Measurements from ENCODE around the gene NR1I3. TPM values are rescaled to one million over a fixed set of nuclear protein-coding genes. Genes with fewer than 3 reads are reported as not detected.
A peak's percentile ranks its signal among the peaks of the same experiment; 100 is the strongest.

The NR1I3 gene
- total RNA-seq, 1 donor from 2014 or later: not detected

- no peak overlapping the region for H3K4me3 Mint-ChIP-seq (ENCODE audit: unreplicated experiment)
- no peak overlapping the region for H3K4me2 ChIP-seq (ENCODE audit: low read length)
- no peaks in the 10 kb centered on the region for H3K9me3 Mint-ChIP-seq (ENCODE audit: unreplicated experiment)
- peaks cover 18% of the 10 kb centered on the region for H3K36me3 Mint-ChIP-seq (ENCODE audit: low read depth, unreplicated experiment)
- peak overlapping the region; percentile 13 for H3K27ac Mint-ChIP-seq (ENCODE audit: unreplicated experiment)
- peaks cover 16% of the 10 kb centered on the region for H3K4me1 Mint-ChIP-seq (ENCODE audit: low read depth, unreplicated experiment)
- H3K9me3 ChIP-seq (ENCODE audit: insufficient read depth, low read depth, low read length): no peaks in the 10 kb centered on the region
- H4K20me1 ChIP-seq (ENCODE audit: insufficient read depth, low read length): no peaks in the 10 kb centered on the region
- H3K36me3 ChIP-seq (ENCODE audit: insufficient read depth, low read length): peaks cover under 1% of the 10 kb centered on the region
- H3K79me2 ChIP-seq (ENCODE audit: insufficient read depth, low read length): peaks cover 16% of the 10 kb centered on the region
- H3K27me3 Mint-ChIP-seq (ENCODE audit: low read depth, unreplicated experiment): no peaks in the 10 kb centered on the region
- DNase-seq (ENCODE audit: low read depth): no peak
- no peak for FAIRE-seq
- H3K27ac ChIP-seq (ENCODE audit: low read depth, low read length): no peak overlapping the region
- TF ChIP-seq EZH2 (IDR thresholded peaks at IDR 0.05; ENCODE audit: insufficient read depth, low read length): no peak
- TF ChIP-seq CTCF (IDR thresholded peaks at IDR 0.05; ENCODE audit: insufficient read depth, low read depth, low read length): no peak
- H3K4me1 ChIP-seq (ENCODE audit: insufficient read depth, low read length): peaks cover 17% of the 10 kb centered on the region
- H3K9ac ChIP-seq (ENCODE audit: low read length): no peak overlapping the region
- no peak overlapping the region for H2AFZ ChIP-seq (ENCODE audit: low read depth, low read length)
- no peak overlapping the region for H3K4me3 ChIP-seq (ENCODE audit: insufficient read depth, low read depth, low read length)
- no peaks in the 10 kb centered on the region for H3K27me3 ChIP-seq (ENCODE audit: insufficient read depth, low read length)
These were observed 58.3 kb downstream of the NR1I3 start for GRCh38 chr1:161179698-161180097.

Small RNA genes within 50 kb of the gene (microRNA-seq; reads per million reads assigned to microRNA genes)
- gene MIR5187: 1.6 reads per million

Other genes with a start within 250 kb of the NR1I3 start
- gene F11R, start 217.1 kb downstream of the NR1I3 start, total RNA-seq: 53.7 and 68.6 TPM in 2 replicates
- 9.5 TPM in 2 replicates for gene TSTD1, start 199.2 kb downstream of the NR1I3 start, total RNA-seq
- 61.3 and 70.1 TPM in 2 replicates for gene USF1, start 192.2 kb downstream of the NR1I3 start, total RNA-seq
- gene ARHGAP30, start 168.3 kb downstream of the NR1I3 start, total RNA-seq: 0.19 and 0.25 TPM in 2 replicates
- gene NECTIN4, start 148.6 kb downstream of the NR1I3 start, total RNA-seq: 1.6 and 1.9 TPM in 2 replicates
- gene KLHDC9, start 139.8 kb downstream of the NR1I3 start, total RNA-seq: 1.5 and 1.8 TPM in 2 replicates
- 103 and 111 TPM in 2 replicates for gene PFDN2, start 120.2 kb downstream of the NR1I3 start, total RNA-seq
- gene NIT1, start 120.1 kb downstream of the NR1I3 start, total RNA-seq: 25.6 and 25.9 TPM in 2 replicates
- 40.9 and 41.8 TPM in 2 replicates for gene DEDD, start 105.5 kb downstream of the NR1I3 start, total RNA-seq
- 87.5 and 91.0 TPM in 2 replicates for gene UFC1, start 84.2 kb downstream of the NR1I3 start, total RNA-seq
- gene USP21, start 78.7 kb downstream of the NR1I3 start, total RNA-seq: 14.4 and 19.2 TPM in 2 replicates
- 17.0 and 20.0 TPM in 2 replicates for gene PPOX, start 71.8 kb downstream of the NR1I3 start, total RNA-seq
- 39.6 and 40.4 TPM in 2 replicates for gene B4GALT3, start 60.7 kb downstream of the NR1I3 start, total RNA-seq
- gene ADAMTS4, start 39.1 kb downstream of the NR1I3 start, total RNA-seq: 2.7 and 5.1 TPM in 2 replicates
- 59.9 and 69.0 TPM in 2 replicates for gene NDUFS2, start 35.8 kb downstream of the NR1I3 start, total RNA-seq
- gene FCER1G, start 22.9 kb downstream of the NR1I3 start, total RNA-seq: 0.68 and 0.91 TPM in 2 replicates
- gene APOA2, start 14.6 kb downstream of the NR1I3 start, total RNA-seq: not detected in 2 replicates
- gene TOMM40L, start 12.1 kb downstream of the NR1I3 start, total RNA-seq: 12.0 and 12.3 TPM in 2 replicates
- gene PCP4L1, start 20.5 kb upstream of the NR1I3 start, total RNA-seq: 0.26 TPM in 1 of 2 replicates, not detected in the other
- gene MPZ, start 71.8 kb upstream of the NR1I3 start, total RNA-seq: 2.3 TPM in 2 replicates
- 176 and 181 TPM in 2 replicates for gene SDHC, start 76.2 kb upstream of the NR1I3 start, total RNA-seq
- gene CFAP126, start 129.7 kb upstream of the NR1I3 start, total RNA-seq: not detected in 2 replicates